WTC11 (cell line): ENCODE results near the gene ABCG4. TPM values are rescaled to one million over a fixed set of nuclear protein-coding genes. Genes with fewer than 3 reads are reported as not detected.

ENCODE experiments used
- ATAC-seq: fragments of 200-7000 bp; cut with Tn5 transposase; 2 replicates; pipeline ENCODE4 v1.10.0; 2021; ENCODE audit warnings: mild to moderate bottlenecking, moderate library complexity
- CTCF ChIA-PET: fragments of 300-600 bp; sonication (Branson Sonifier 250); formaldehyde crosslinking; loops from one replicate; lab custom pipeline; 2021; ENCODE audit warnings: antibody characterized with exemption; lab: Charles Lee
- POLR2A ChIA-PET: fragments of 350-600 bp; sonication (Branson Sonifier 250); formaldehyde crosslinking; loops from one replicate; lab custom pipeline; 2021; ENCODE audit warnings: antibody characterized with exemption; lab: Charles Lee
- DNase-seq: peaks from one replicate; pipeline ENCODE4 v3.0.0; 2021; ENCODE audit warnings: low spot score
- H3K27ac Mint-ChIP-seq: 2 replicates; pipeline ENCODE4 v1.8.0; 2021; ENCODE audit warnings: mixed read lengths
- H3K27me3 Mint-ChIP-seq: 2 replicates; pipeline ENCODE4 v1.8.0; 2021; ENCODE audit warnings: low read depth, mild to moderate bottlenecking, moderate library complexity, mixed read lengths
- H3K36me3 Mint-ChIP-seq: 2 replicates; pipeline ENCODE4 v1.8.0; 2021; ENCODE audit warnings: mixed read lengths
- H3K4me1 Mint-ChIP-seq: 2 replicates; pipeline ENCODE4 v1.8.0; 2022; ENCODE audit warnings: mixed read lengths
- H3K4me3 Mint-ChIP-seq: 2 replicates; pipeline ENCODE4 v1.8.0; 2021; ENCODE audit warnings: mild to moderate bottlenecking, moderate library complexity, mixed read lengths
- H3K9me3 Mint-ChIP-seq: 2 replicates; pipeline ENCODE4 v1.8.0; 2021; ENCODE audit warnings: mixed read lengths
- ATF2 ChIP-seq: sonication (generic); formaldehyde crosslinking; IDR thresholded peaks from 2 replicates; pipeline ENCODE4 v1.8.1; 2022; ENCODE audit warnings: low read depth, missing genetic modification reagents, borderline replicate concordance
- CTCF ChIP-seq: fragments of 200-600 bp; IDR thresholded peaks from 2 replicates; pipeline ENCODE4 v1.8.0; 2022; ENCODE audit warnings: antibody characterized with exemption
- E2F1 ChIP-seq: sonication (generic); formaldehyde crosslinking; IDR thresholded peaks from 2 replicates; pipeline ENCODE4 v1.8.0; 2022; ENCODE audit warnings: mild to moderate bottlenecking, missing genetic modification reagents
- GRHL2 ChIP-seq: fragments of 250-450 bp; sonication (Bioruptor Pico); IDR thresholded peaks from 2 replicates; pipeline ENCODE4 v1.8.0; 2022; ENCODE audit warnings: mild to moderate bottlenecking, moderate library complexity; ENCODE audit not compliant: insufficient replicate concordance, severe bottlenecking
- KAT7 ChIP-seq: sonication (generic); formaldehyde crosslinking; IDR thresholded peaks from 2 replicates; pipeline ENCODE4 v1.8.1; 2023; ENCODE audit warnings: missing genetic modification reagents, mild to moderate bottlenecking, borderline replicate concordance
- NFATC4 ChIP-seq: fragments of 250-450 bp; sonication (Bioruptor Pico); IDR thresholded peaks from 2 replicates; pipeline ENCODE4 v1.9.0; 2021; ENCODE audit warnings: mild to moderate bottlenecking
- ZNF416 ChIP-seq: fragments of 250-450 bp; sonication (Bioruptor Pico); IDR thresholded peaks from 2 replicates; pipeline ENCODE4 v1.9.0; 2021; ENCODE audit warnings: mild to moderate bottlenecking, inconsistent platforms
- ZNF423 ChIP-seq: fragments of 250-450 bp; sonication (Bioruptor Pico); IDR thresholded peaks from 2 replicates; pipeline ENCODE4 v2.1.2; 2022; ENCODE audit warnings: mild to moderate bottlenecking, moderate library complexity
- ZSCAN18 ChIP-seq: fragments of 250-450 bp; sonication (Bioruptor Pico); IDR thresholded peaks from 2 replicates; pipeline ENCODE4 v2.1.2; 2022; ENCODE audit warnings: mild to moderate bottlenecking, moderate library complexity
- total RNA-seq: library from RNA; stranded (reverse); gene quantifications from 3 replicates; pipeline ENCODE4 v1.2.3, GENCODE V29; 2021

ABCG4 gene
- total RNA-seq, 1 experiment from 2014 or later, result 4.4 TPM

- TF ChIP-seq ZNF423 (CRISPR knock-in tag) (no peak), NFATC4 (CRISPR knock-in tag) (no peak), E2F1 (CRISPR knock-in tag) (no peak), GRHL2 (CRISPR knock-in tag) (no peak), ZSCAN18 (CRISPR knock-in tag) (no peak), ZNF416 (CRISPR knock-in tag) (no peak)
- H3K9me3 Mint-ChIP-seq, result no peaks in the 10 kb centered on the region
- ATAC-seq (no peak), DNase-seq (no peak)
- H3K4me1 Mint-ChIP-seq, result peaks cover 7% of the 10 kb centered on the region; the same call in 1 of the 2 replicates
- ChIA-PET POLR2A (interaction anchor here (0.7 to 0.8 kb wide), 2 partner anchors 156 to 491 kb away, joined by 3 read pairs; no protein-coding TSS in a partner anchor), CTCF (interaction anchor here (1.0 to 5.1 kb wide), 7 partner anchors 12 to 184 kb away, joined by 3 to 38 read pairs (median 5); partner anchors contain the start of gene NLRX1)
- H3K27me3 Mint-ChIP-seq, result peaks cover 32% of the 10 kb centered on the region
- no peak overlapping the region for H3K27ac Mint-ChIP-seq
- H3K4me3 Mint-ChIP-seq, result no peak overlapping the region
- no peaks in the 10 kb centered on the region for H3K36me3 Mint-ChIP-seq
Observed at GRCh38 chr11:119154178-119154577, 5.3 kb downstream of the ABCG4 start.

GRCh38 chr11:119155733-119156492 lies 7.1 kb downstream of the ABCG4 start:
- no peaks in the 10 kb centered on the region for H3K9me3 Mint-ChIP-seq
- no peak overlapping the region for H3K4me3 Mint-ChIP-seq
- H3K27ac Mint-ChIP-seq, result no peak overlapping the region
- TF ChIP-seq CTCF (peak; percentile 41; the same call in 1 of the 2 replicates), ATF2 (no peak)
- ChIA-PET POLR2A (no interaction called here), CTCF (interaction anchor here (0.6 to 5.1 kb wide), 12 partner anchors 9 to 166 kb away, joined by 3 to 38 read pairs (median 4); partner anchors contain the start of genes NLRX1 and VPS11)
- peaks cover 16% of the 10 kb centered on the region for H3K27me3 Mint-ChIP-seq
- no peaks in the 10 kb centered on the region for H3K36me3 Mint-ChIP-seq
- H3K4me1 Mint-ChIP-seq, result peaks cover 12% of the 10 kb centered on the region
- DNase-seq, result peak; percentile 52
- peak; percentile 59 for ATAC-seq

- TF ChIP-seq CTCF (peak; percentile 3; the same call in 1 of the 2 replicates), KAT7 (CRISPR knock-in tag) (no peak)
- peaks cover 10% of the 10 kb centered on the region for H3K27me3 Mint-ChIP-seq
- POLR2A ChIA-PET, result no interaction called here
Observed at GRCh38 chr11:119156496-119156895, 7.6 kb downstream of the ABCG4 start.

More at GRCh38 chr11:119156496-119156895, 7.6 kb downstream of the ABCG4 start:
- Mint-ChIP-seq H3K4me3 (no peak overlapping the region), H3K36me3 (no peaks in the 10 kb centered on the region), H3K9me3 (no peaks in the 10 kb centered on the region), H3K27ac (no peak overlapping the region), H3K4me1 (peaks cover 12% of the 10 kb centered on the region)
- no peak for ATAC-seq
- DNase-seq, result no peak
- CTCF ChIA-PET, result interaction anchor here (0.7 to 5.1 kb wide), 9 partner anchors 9 to 165 kb away, joined by 3 to 38 read pairs (median 4); partner anchors contain the start of gene NLRX1
